Measurements from ENCODE around the gene LCNL1.

Gene LCNL1

DNA sequence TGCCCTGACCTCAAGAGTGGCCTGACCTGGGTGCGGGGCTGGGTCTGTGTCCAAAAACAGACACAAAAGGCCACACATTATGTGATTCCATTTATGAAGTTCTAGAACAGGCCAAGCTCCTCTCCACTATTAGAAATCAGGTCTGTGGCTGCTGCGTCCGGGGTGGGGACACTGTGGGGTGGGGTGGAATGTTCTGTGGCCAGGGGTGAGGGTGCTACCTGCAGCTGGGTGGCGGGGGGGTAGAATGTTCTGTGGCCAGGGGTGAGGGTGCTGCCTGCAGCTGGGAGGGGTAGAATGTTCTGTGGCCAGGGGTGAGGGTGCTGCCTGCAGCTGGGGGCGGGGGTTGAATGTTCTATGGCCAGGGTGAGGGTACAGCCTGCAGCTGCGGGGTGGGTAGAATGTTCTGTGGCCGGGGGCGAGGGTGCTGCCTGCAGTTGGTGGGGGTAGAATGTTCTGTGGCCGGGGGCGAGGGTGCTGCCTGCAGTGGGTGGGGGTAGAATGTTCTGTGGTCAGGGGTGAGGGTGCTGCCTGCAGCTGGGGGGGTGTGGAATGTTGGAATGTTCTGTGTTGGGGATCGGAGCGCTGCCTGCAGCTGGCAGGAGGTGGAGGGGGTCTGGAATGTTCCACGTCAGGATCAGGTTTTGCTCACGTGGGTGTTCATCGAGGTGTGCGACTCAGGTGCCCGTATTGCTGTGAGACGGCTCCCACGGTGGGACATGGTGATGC, 22.4 kb upstream of the LCNL1 start:
- DNase-seq, result no peak

DNA sequence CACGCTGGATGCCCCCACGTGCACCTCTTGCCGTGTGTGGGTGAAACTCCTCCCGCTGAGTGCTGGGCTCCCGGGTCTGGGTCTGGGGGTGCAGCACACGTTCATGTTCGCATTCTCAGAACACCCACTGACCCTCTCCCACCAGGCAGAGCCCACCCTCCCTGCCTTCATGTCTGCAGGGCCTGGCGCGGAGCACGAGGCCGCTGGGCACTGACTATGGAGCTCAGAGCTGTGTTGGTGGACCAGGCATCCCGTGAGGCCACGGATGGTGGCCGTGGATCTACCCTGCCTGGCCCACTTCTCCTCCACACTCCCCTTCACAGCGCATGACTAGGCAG, 21.9 kb upstream of the LCNL1 start:
- DNase-seq, result no peak

DNA sequence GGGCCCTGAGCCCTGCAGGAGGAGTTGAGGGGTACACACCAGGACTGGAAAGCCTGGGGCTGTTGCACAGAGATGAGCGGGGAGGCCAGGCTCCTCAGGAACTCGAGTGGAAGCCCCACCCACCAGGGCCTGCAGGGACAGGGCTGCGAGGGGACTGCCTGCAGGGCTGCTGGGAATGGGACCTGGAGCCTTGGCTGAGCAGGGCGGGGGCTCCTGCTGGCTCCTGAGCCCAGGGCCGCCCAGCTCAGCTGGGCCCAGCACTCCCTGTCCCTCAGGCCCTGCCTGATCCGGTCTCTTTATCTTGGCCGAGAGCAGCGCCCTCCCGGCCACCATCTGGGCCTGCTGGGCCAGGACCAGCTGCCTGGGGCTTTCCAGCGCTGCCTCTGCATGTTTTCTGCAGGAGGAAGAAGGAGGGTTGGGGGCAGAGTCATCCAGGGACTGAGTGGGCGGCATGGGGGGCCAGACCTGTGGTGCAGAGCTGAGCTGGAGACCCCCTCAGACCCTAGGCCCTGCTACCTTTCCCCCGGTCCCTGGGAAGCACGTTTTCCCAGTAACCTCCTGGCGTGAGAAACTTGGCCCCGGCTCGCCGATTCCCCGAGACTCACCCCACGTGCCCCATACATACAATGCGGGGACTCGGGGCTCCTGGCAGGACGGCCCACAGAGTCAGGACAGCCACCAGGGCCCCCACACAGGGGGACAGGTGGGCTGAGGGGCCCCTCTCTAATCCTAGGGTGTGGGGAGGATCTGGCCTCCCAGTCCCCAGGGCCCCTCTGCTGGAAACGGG, 21.3 kb upstream of the LCNL1 start:
- no peak for DNase-seq

DNA sequence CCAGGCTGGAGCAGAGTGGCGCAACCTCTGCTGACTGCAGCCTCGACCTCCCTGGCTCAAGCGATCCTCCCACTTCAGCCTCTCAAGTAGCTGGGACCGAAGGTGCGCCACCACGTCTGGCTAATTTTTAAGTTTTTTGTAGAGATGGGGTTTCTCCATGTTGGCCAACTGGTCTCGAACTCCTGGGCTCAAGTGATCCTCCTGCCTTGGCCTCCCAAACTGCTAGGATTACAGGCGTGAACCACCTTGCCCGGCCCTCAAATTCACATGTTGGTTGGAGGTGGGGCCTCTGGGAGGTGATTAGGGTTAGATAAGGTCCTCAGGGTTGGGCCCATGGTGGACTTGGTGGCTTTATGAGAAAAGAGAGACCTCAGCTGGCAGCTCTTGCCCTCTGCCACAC, 20.6 kb upstream of the LCNL1 start:
- no peak for DNase-seq

DNA sequence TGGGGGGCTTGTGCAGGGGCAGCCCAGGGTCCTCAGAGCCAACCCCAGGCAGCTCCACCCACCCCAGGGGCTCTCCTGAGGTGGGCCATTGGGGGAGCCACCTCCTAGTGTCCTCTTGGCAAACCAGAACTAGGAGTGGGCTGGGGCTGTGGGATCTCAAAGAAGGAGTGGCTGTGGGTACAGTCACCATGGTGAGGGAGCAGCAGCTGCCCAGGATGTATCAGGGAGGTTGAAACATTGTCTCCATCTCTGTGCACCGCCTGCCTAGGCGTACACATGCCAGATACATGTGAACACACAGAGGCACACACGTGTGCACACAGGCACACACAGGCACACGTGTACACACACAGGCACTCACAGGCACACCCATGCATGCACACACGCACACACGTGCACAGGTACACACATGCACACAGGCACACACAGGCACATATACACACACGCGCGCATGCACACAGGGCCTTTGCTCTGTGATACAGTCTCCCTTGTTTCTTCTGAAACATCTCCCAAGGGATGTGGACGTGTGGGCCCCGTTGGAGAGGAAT, 20.0 kb upstream of the LCNL1 start:
- DNase-seq, result no peak

DNA sequence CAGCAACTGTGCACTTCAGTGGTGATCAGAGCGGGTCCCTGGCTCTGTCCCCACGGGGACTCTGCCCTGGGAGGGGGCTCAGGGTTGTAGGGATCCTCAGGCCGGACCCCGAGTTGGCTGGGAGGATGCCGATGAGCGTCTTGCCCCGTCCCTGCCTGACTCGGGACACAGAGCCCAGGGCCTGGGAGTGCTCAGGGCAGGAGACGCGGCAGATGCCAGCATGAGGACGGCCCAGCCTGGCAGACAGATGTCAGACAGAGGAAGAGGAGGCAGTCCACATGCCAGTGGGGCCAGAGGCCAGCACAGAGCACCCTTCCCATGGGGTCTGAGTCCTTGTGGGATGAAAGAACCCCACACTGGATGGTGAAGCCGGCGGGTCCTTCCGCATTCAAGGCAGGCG, 19.5 kb upstream of the LCNL1 start:
- DNase-seq, result no peak

DNA sequence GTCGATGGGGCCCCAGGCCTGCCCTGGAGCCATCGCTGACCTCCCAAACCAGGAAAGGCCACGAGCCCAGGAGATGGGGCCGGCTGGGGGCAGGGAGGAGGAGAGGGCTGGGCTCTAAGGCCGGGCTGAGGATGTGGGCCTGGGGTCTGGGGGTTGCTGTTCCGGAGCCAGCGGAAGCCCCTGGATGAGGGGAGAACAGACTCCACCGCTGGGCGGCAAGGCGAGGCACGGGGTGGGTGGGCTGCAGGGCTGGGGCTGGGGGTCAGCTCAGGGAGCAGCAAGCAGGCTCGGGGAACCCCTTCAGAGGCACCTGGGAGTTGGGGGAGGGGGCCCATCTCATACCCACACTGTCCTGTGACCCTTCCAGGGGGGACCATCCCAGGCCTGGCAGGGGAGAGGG, 19.0 kb upstream of the LCNL1 start:
- DNase-seq, result no peak

DNA sequence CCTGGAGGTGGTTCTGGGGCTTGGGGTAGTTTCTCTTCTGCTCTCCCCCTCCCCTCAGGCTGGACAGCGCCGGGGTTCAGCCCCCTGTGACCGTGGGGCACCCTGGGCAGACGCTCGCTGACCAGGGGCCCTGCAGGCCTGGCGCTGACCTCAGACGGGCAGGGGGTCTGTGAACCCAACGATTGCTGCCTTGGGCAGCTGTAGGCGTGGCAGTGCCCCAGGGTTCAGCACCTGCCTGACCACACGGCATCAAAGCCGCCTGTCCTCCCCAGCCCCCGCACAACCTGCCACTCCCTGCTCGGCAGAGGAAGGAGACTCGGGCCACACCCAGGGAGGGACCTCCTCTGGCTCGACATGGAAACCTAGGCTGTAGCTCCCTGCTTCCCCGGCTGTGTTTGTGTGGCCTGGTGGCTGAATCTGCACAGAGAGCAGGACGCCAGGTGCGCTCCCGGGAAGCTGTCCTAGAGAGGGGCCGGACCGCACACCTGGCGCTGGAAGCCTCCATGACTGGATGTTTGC, 18.6 kb upstream of the LCNL1 start:
- peak; percentile 86 for DNase-seq

DNA sequence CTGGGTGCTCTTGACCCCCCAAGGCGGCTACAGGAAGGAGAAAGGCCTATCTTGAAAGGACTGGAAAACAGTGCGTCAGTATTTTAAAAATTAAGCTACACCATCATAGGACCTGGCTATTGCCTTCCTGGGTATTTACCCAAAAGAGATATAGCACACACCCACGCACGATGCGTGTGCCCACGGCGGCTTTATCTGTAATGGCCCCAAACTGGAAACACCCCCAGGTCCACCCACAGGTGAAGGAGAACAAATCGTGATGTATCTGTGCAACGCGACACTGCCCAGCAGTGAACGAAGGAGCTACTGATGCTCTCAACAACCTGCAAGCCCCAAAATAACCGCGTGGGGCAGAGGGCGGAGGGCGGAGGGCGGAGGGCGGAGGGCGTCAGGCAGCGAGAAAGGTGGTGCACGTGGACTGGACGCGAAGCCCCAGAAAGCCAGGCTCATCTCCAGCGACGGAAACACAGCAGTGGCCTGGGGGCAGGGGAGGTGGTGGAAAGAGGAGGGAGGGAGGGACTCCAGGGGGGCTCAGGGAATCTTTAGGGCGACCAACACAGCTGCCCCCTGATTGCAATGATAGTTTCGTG, 17.9 kb upstream of the LCNL1 start:
- no peak for DNase-seq

DNA sequence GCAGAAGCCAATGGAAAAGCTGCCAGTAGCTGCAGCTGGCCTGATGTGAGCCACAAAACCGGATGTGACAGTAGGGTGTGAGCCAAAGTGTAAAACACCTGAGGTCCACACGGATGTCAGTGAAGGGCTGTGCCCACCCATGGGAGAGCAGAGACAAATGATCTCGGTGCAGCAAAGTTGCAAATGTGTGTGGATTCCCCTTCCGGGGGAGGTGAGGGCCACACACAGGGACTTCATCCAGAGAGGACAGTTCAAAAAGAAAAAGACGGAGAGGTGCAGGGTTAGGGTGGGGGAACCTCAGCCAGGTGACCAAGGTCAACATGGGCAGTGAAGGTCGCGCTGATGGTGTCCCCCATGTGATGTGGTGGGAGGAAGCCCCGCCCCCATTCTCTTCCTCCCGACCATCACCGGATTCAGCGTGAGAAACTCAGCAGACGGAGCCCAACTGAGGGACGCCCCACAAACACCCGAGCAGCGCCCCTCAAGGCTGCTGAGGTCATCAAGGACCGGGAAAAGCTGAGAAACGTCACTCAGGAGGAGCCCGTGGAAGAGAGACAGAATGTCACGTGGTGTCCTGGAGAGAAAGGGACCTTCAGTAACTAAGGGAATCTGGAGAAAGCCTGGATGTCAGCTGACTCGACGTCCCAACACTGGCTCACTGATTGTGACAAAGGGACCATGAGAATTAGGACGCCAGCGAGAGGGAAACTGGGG, 16.9 kb upstream of the LCNL1 start:
- no peak for DNase-seq

DNA sequence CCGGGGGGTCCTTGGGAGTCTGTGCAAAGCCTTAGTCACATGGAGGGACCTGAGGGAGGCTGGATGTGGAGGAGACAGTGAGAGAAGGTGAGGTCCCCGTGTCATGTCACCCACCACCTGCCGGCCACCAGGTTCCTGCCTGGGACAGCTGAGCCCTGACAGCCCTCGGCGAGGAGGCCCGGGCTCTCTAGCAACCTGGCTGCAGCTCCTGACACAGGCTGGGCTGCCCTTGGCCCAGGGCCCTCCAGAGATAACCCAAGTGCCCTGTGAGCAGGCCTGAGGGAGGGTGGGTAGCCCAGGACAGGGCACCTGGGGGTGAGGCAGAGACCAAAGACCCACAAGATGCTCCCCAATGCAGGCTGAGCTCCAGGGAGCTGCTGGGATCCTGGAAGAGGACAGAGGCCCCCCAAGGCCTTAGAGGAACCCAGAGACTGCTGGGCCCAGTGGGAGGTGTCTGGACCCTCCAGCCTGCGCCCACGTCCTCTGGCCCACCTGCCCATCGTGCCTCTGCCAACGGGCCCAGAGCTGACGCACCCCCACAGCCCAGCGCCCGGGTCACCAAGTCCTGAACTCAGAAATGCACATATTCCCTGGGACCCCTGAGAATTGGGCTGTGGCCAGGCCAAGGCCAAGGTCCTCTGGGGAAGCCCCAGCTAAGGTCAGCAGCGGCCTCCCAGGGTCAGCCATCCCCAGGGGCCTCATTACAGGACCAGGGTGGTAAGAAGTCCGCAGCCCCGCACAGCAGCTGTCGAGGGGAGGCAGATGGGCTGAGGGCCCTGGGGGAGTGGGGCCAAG, 14.3 kb upstream of the LCNL1 start:
- DNase-seq, result no peak

DNA sequence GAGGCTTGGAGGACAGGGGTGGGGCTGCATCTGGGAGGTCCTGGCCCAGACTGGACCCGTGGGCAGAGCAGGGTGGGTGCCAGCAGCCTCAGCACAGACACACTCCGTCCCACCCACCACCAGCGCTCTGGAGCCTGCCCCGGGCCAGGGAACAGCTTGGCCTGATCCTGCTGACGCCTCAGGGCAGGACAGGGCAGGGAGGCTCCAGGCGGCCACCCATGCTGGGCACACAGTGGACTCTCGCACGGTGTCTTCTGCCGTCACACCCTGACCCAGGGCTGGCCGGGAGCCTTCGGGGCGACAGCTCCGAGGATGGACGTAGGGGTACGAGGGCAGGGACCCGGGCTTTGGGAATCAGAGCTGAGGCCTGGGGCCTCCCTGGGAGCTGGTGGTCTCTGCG, 13.6 kb upstream of the LCNL1 start:
- no peak for DNase-seq

DNA sequence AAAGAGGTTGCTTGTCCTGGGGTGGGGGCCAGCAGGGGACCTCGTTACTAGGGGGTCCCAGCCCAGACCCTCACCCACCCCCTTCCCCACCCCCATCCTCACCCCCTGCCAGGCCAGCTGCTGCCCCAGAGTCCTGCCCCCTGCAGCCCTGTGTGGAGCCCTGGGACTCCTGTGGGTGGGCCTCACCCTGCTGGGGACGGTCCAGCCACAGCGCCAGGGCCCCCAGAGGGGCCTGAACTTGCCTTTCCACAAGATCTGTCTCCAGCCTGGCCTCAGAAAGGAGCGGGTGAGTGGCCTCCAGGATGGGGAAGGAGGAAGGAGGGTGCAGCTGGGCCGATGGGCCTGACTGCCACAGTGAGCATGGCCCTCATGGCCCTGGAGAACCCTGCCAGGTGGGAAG, 13.0 kb upstream of the LCNL1 start:
- DNase-seq, result no peak

DNA sequence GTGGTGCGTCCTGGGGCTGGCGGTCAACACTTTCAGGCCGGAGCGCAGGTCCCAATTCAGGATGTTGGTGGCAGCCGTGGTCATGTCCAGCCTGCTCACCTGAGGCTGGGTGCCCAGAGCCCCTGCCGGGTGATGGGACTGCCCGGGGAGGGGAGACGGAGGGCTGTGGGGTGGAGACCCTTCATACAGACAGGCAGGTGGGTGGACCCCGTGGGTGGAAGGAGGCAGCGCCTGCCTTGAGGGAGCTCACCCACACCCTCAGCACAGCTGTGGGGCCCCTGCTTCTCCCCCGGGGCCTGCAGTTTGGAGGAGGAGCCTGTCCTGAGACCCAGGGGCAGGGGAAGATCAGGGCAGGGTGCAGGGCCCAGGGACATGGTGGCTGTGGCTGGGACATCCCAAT, 12.4 kb upstream of the LCNL1 start:
- DNase-seq, result no peak

DNA sequence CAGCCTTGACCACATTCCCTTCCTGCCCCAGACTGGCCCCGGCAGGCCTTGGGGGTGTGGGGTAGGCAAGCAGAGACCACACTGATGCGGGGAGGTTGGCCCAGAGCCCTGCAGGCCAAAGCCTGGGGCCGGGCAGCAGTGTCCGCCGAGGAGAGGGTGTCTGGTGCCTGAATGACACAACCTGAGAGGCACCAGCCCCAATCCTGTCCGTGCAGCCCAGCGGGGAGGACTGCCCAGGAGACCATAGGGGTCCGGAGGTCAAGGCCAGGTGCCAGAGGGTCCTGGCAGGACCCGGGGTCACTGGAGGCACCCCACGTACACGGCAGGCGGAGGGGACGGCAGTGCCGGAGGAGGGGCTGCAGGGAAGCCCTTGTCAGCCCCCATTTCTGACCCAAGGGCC, 11.0 kb upstream of the LCNL1 start:
- no peak for DNase-seq

DNA sequence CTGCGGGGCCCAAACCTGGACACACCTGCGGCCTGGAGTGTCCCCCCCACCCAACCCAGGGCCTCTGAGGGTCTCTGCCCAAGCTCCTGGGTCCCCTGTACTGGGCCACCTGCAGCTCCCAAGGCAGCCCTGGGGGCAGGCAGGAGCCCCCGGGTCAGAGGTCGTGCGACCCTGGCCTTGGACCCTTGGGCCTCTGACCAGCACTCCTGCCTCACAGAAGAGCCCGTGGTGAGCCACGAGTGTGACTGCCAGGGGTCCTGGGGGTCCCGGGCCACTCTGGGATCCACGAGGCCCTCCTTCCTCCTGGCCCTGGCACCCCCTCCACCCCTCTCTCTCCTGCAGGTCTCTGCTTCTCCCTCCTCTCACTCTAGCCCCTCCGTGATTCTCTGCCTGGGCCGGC, 10.5 kb upstream of the LCNL1 start:
- no peak for DNase-seq

DNA sequence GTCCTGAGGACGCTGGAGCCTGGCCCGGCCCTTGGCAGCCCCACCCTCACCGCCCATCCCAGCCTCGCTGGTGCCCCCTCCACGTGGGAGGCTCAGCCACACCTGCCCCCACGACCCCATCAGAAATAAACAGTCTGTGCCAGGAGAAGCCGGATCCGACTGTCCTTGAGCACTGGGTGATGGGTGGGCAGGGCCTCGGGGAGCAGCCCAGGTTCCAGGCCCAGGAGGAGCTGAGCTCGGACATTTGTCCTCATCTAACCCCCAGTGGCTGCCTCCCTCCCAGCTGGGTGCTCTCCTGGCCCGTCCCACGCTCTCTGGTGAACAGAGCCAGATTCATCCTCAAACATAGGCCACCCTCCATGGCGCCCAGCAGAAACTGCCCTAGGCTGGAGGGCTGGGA, 10.1 kb upstream of the LCNL1 start:
- no peak for DNase-seq

DNA sequence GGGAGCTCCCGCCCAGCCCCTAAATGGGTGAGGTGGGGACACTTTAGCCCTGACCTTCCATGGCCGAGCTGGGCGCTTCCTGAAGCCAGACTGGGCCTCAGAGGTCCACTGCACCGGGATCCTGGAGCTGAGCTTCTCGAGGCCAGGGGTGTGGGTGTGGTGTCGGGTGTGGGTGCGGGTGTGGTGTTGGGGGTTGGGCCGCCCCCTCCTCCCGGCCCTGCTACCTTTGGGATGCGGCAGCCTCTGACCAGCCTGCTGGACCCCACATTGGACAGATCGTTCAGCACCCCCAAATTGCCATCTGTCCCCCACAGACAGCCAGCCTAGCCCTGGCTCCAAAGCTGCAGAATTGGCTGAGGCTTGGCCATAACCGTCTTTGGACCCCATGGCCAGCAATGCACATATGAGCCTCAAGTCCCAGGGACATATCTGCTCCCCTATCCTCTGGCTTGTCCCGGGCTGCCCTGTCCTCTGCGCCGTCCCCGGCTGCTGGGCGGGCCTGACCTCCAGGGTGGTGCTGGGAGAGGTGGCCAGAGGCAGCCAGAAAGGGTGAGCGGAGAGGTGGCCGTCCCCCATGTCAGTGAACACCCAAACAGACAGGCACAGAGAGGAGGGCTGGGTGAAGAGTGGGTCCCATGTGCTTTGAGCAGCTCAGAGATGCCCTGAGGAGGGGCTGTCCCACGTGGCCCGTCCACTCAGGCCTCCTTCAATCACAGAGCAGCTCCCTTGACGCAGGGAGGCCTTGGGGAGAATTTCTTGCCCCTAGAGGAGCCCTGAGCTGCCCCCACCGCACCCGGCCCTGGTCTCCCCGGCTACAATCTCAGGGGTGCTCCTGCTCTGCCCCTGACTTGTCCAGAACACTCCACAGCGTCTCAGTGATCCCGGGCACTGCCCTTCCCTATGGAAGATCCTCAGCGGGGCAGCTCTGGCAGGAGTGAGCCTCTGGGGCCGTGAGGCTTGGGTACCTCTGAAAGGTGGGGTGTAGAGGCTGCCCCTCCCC, 8.9 kb upstream of the LCNL1 start:
- DNase-seq, result no peak

DNA sequence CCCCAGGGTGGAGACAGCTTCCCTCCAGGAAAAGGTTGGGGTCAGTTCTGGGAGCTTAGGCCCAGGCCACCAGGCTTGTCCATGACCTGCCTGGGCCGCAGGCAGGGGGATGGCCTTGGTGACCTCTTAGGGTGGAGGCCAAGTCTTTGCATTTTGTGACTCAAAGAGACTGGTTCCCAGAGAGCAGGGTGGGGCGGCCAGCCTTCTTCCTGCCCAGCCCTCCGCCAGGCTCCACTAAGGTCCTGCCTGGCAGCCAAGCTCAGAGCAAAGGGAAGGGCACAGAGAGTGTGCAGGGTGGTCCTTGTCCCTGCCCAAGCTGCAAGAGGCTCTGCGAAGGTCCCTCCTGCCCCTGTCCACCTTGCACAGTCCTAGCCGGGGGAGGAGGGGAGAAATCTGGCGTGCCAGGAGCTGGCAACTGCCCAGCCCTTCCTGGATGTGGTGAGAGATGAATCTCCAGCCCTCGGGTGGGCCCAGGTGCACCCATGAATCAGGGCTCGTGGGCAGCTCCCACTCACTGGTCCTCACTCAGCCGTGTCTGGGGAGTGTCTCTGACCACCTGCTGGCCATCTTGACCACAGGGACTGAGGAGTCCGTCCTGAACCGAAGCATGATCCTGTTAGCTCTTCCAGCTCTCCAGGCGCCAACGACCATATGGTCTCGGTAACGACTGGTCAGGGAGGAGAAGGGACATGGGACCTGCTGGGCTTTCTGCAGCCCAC, 7.8 kb upstream of the LCNL1 start:
- no peak for DNase-seq

DNA sequence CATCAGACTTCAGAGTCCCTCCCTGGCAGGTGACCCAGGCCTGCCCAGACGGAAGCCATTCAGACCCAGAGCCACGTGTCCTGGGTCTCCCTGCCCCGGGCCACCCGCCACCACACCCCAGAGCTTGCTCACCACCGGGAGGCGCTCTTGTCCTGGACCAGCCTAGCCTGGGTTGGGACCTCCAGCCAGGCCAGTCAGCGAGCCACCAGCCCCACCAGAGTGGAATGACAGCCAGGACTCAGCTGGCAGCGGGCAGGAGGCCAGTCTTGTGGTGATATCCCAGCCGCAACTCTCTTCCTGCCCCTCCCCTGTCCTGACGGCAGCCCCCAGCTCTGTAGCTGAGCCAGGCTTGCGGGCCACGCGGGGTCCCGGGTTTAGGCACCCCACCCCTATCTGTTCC, 7.1 kb upstream of the LCNL1 start:
- DNase-seq, result no peak

Measured in NCI-H146 (cell line).